K562 (cell line): ENCODE data around the gene FAM20C. TPM values are rescaled to one million over a fixed set of nuclear protein-coding genes. Genes with fewer than 3 reads are reported as not detected.

ENCODE experiments used
- ATAC-seq: fragments of 200-7000 bp; cut with Tn5 transposase; 3 replicates; pipeline ENCODE4 v1.9.1; 2020; ENCODE audit warnings: moderate library complexity
- BruUV-seq: library from RNA; stranded (reverse); fragments of 400-500 nt; replicated peaks from 2 replicates; lab custom pipeline; 2021; lab: Mats Ljungman, UMichigan
- CTCF ChIA-PET: fragments of 300-600 bp; formaldehyde crosslinking; extraction: SDS; loops from one replicate; lab custom pipeline; 2021; ENCODE audit warnings: low intra/inter-chr PET ratio; lab: Yijun Ruan, JAX
- POLR2A ChIA-PET: fragments of 300-600, 350-650 bp; sonication (Branson Sonifier 250); formaldehyde crosslinking; extraction: SDS; loops from one replicate; lab custom pipeline; 2021; ENCODE audit warnings: antibody characterized with exemption, inconsistent platforms; lab: Yijun Ruan, JAX
- DNase-seq, 4 experiments: peaks; one replicate each; pipeline versions ENCODE4 v3.0.0 to v3.0.0-alpha.2; 2011 to 2018; ENCODE audit warnings: low spot score in 3 of 4, mixed read lengths in 3 of 4; ENCODE audit errors: extremely low read depth in 1 of 4
- FAIRE-seq: peaks from 2 replicates; lab custom pipeline; 2011; peaks lifted over from hg19 to GRCh38; lab: Jason Lieb, UNC
- H2AFZ ChIP-seq: 2 replicates; pipeline ENCODE4 v1.6.0; 2011; ENCODE audit warnings: low read depth, low read length, control low read depth, inconsistent platforms
- H3K27ac ChIP-seq: fragments of 200-600 bp; 3 replicates; pipeline ENCODE4 v1.8.0; 2011; ENCODE audit warnings: low read depth, mild to moderate bottlenecking, control low read depth, inconsistent platforms, low read length, moderate library complexity, mixed read lengths; ENCODE audit errors: extremely low read depth
- H3K27me3 ChIP-seq, 2 experiments: fragments of 300-600 bp in 1 of 2; 2 replicates in 1 of 2; 3 replicates in 1 of 2; pipeline versions ENCODE4 v1.6.0 to v1.8.0; 2011; ENCODE audit warnings: inconsistent platforms in 2 of 2, low read length in 2 of 2, mild to moderate bottlenecking in 1 of 2, mixed read lengths in 1 of 2, moderate library complexity in 1 of 2; ENCODE audit not compliant: control insufficient read depth in 2 of 2, insufficient read depth in 2 of 2
- H3K36me3 ChIP-seq: fragments of 300-600 bp; 3 replicates; pipeline ENCODE4 v1.8.0; 2011; ENCODE audit warnings: mild to moderate bottlenecking, low read length, inconsistent platforms; ENCODE audit not compliant: control insufficient read depth, insufficient read depth
- H3K4me1 ChIP-seq, 2 experiments: fragments of 200-600 bp in 1 of 2; replicated peaks in 1 of 2; 2 replicates in 1 of 2; 3 replicates in 1 of 2; pipeline versions ENCODE4 v1.5.1 to v1.8.0; 2011; ENCODE audit warnings: inconsistent platforms in 2 of 2, low read length in 2 of 2, mild to moderate bottlenecking in 1 of 2, mixed read lengths in 1 of 2, moderate library complexity in 1 of 2; ENCODE audit not compliant: control insufficient read depth in 2 of 2, insufficient read depth in 2 of 2
- H3K4me2 ChIP-seq: 2 replicates; pipeline ENCODE4 v1.6.1; 2011; ENCODE audit warnings: low read length, control low read depth, inconsistent platforms, mixed read lengths; ENCODE audit not compliant: insufficient read depth
- H3K4me3 ChIP-seq: fragments of 200-600 bp; sonication (generic), shearing (Covaris generic); 2 replicates; pipeline ENCODE4 v1.5.1; 2016; ENCODE audit warnings: control low read depth, inconsistent platforms
- H3K79me2 ChIP-seq: fragments of 200-600 bp; 3 replicates; pipeline ENCODE4 v1.8.0; 2011; ENCODE audit warnings: low read length, inconsistent platforms; ENCODE audit not compliant: control insufficient read depth, insufficient read depth
- H3K9ac ChIP-seq, 2 experiments: 2 replicates each; pipeline versions ENCODE4 v1.6.0 to v1.6.1; 2011; ENCODE audit warnings: low read depth in 2 of 2, low read length in 2 of 2, control low read depth in 1 of 2, inconsistent platforms in 1 of 2, mild to moderate bottlenecking in 1 of 2, mixed read lengths in 1 of 2; ENCODE audit not compliant: insufficient read depth in 1 of 2
- H3K9me1 ChIP-seq: one replicate; pipeline ENCODE4 v1.6.0; 2011; ENCODE audit warnings: inconsistent platforms, mild to moderate bottlenecking, low read length, moderate library complexity; ENCODE audit not compliant: control insufficient read depth, insufficient read depth
- H3K9me3 ChIP-seq: replicated peaks from 2 replicates; pipeline ENCODE4 v1.5.1; 2011; ENCODE audit warnings: low read depth, low read length, inconsistent platforms; ENCODE audit not compliant: control insufficient read depth, insufficient read depth
- H4K20me1 ChIP-seq: replicated peaks from 2 replicates; pipeline ENCODE4 v1.6.1; 2011; ENCODE audit warnings: low read length, inconsistent platforms, mixed read lengths; ENCODE audit not compliant: control insufficient read depth, insufficient read depth
- KDM1A ChIP-seq, 2 experiments: fragments of 450-650 bp; IDR thresholded peaks; 2 replicates each; pipeline ENCODE4 v1.6.1; 2016; ENCODE audit warnings: mild to moderate bottlenecking in 2 of 2
- NR2C1 ChIP-seq, 2 experiments: fragments of 450-650 bp; IDR thresholded peaks; 2 replicates each; pipeline ENCODE4 v1.6.1; 2017; ENCODE audit warnings: mild to moderate bottlenecking in 2 of 2, antibody characterized with exemption in 1 of 2, inconsistent platforms in 1 of 2, missing compliant biosample characterization in 1 of 2, missing genetic modification characterization in 1 of 2
- PYGO2 ChIP-seq: fragments of 450-650 bp; IDR thresholded peaks from 2 replicates; pipeline ENCODE4 v1.6.1; 2016; ENCODE audit warnings: mild to moderate bottlenecking, missing genetic modification characterization, moderate library complexity, missing compliant biosample characterization
- TEAD2 ChIP-seq: fragments of 450-650 bp; IDR thresholded peaks from 2 replicates; pipeline ENCODE4 v1.6.1; 2016; ENCODE audit warnings: missing genetic modification characterization, control low read depth, missing compliant biosample characterization
- ZNF140 ChIP-seq: fragments of 250-450 bp; sonication (Bioruptor Pico); IDR thresholded peaks from 2 replicates; pipeline ENCODE4 v1.8.0; 2021; ENCODE audit warnings: moderate library complexity, mild to moderate bottlenecking, inconsistent platforms
- WGBS: fragments of 100-300 bp; shearing (Covaris generic); methylation state at CpG from one replicate; pipeline ENCODE4 v1.1.6; 2016; ENCODE audit warnings: low coverage, mixed read lengths; ENCODE audit not compliant: insufficient coverage; ENCODE audit errors: missing lambda C conversion rate; 5-methylcytosine and 5-hydroxymethylcytosine counted together
- in situ Hi-C: fragments of 300-500 bp; cut with MboI; formaldehyde crosslinking; loops from 4 replicates; pipeline ENCODE4 v1.15.0; 2018; ENCODE audit warnings: inconsistent platforms, mixed read lengths
- intact Hi-C: fragments of 100-400 bp; cut with micrococcal nuclease; formaldehyde crosslinking; loops from 2 replicates; pipeline ENCODE4 v1.14.2; 2022
- polyA plus RNA-seq, 8 experiments: library from polyadenylated mRNA; depleted of rRNA in 4 of 8; stranded (reverse) in 5 of 8; unstranded in 3 of 8; fragments of >200 nt; fragmentation: Nextera tagmentation in 2 of 8; fragmentation: Illumina TruSeq in 1 of 8; extraction: Ambion mirVana in 2 of 8; extraction: Trizol in 1 of 8; gene quantifications; 2 replicates each; pipeline versions ENCODE4 v1.2.1 to v1.2.3, GENCODE V29; 2011 to 2014; ENCODE audit warnings: inconsistent platforms in 1 of 8, missing spikeins in 1 of 8
- total RNA-seq, 7 experiments: library from RNA; depleted of rRNA in 6 of 7; stranded (reverse); fragments of >200 nt in 6 of 7; fragmentation: Illumina TruSeq in 2 of 7; extraction: Trizol in 2 of 7; gene quantifications; 2 replicates each; pipeline versions ENCODE4 v1.2.1 to v1.2.3, GENCODE V29; 2011 to 2021; ENCODE audit warnings: low replicate concordance in 1 of 7
- TF ChIP-seq, protein P1 (sequence below): fragments of 250-450 bp; sonication (Bioruptor Pico); IDR thresholded peaks from 2 replicates; pipeline ENCODE4 v1.8.0; 2021; ENCODE audit warnings: moderate library complexity, mild to moderate bottlenecking, inconsistent platforms
- TF ChIP-seq, protein P2 (sequence below): fragments of 200-800 bp; sonication (Bioruptor generic); IDR thresholded peaks from 2 replicates; pipeline ENCODE4 v1.6.1; 2016; ENCODE audit warnings: missing genetic modification characterization, missing compliant biosample characterization

Gene FAM20C
- total and polyA plus RNA-seq, 9 of the 15 experiments (the other 6 are each of a cell fraction or from before 2014, with no cell fraction given), result 0.09 TPM; not detected in 8

DNA sequence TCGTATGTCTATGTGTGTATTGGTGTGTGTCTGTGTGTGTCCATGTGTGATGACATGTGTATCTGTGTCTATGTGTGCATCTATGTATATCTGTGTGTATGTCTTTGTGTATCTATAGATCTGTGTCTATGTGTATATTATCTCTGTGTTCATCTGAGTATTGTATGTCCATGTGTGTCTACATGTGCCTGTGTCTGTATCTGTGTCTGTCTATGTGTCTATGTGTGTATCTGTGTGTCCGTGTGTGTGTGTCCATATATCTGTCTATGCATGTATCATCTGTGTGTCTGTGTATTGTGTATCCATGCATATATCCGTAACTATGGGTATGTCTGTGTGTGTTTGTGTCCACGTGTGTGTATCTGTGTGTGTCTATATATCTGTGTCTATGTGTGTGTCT, 2.7 kb upstream of the FAM20C start:
- H2AFZ ChIP-seq, result no peak overlapping the region
- ATAC-seq (no peak), DNase-seq (no peak), FAIRE-seq (no peak)
- H3K9me1 ChIP-seq, result peaks cover 1% of the 10 kb centered on the region
- POLR2A ChIA-PET, result no interaction called here
- H3K9ac ChIP-seq, result no peak overlapping the region
- CTCF ChIA-PET, result no interaction called here
- H3K4me3 ChIP-seq, result no peak overlapping the region
- H3K27me3 ChIP-seq, result peaks cover 59 to 84% of the 10 kb centered on the region in 2 experiments
- intact Hi-C loops, result no loop called here
- in situ Hi-C loops, result no loop called here
- no peak overlapping the region for H3K4me2 ChIP-seq
- peak in 1 of 2 experiments; percentile 32; a peak in 1 of 4 replicates for TF ChIP-seq KDM1A (IDR thresholded peaks at IDR 0.05)
- no peak for TF ChIP-seq PYGO2 (tag)
- TF ChIP-seq, protein P1, sequence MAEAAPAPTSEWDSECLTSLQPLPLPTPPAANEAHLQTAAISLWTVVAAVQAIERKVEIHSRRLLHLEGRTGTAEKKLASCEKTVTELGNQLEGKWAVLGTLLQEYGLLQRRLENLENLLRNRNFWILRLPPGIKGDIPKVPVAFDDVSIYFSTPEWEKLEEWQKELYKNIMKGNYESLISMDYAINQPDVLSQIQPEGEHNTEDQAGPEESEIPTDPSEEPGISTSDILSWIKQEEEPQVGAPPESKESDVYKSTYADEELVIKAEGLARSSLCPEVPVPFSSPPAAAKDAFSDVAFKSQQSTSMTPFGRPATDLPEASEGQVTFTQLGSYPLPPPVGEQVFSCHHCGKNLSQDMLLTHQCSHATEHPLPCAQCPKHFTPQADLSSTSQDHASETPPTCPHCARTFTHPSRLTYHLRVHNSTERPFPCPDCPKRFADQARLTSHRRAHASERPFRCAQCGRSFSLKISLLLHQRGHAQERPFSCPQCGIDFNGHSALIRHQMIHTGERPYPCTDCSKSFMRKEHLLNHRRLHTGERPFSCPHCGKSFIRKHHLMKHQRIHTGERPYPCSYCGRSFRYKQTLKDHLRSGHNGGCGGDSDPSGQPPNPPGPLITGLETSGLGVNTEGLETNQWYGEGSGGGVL (CRISPR knock-in tag), result no peak
- no peaks in the 10 kb centered on the region for H3K36me3 ChIP-seq
- no peaks in the 10 kb centered on the region for H3K79me2 ChIP-seq
- 4% methylated on average over 4 of the region's 4 CpGs for WGBS
- H3K9me3 ChIP-seq, result no peaks in the 10 kb centered on the region; the same call in 1 of the 2 replicates
- H4K20me1 ChIP-seq, result peaks cover 14% of the 10 kb centered on the region; the same call in 1 of the 2 replicates
- BruUV-seq, result no TSS peak
- H3K27ac ChIP-seq, result no peak overlapping the region
- peaks cover 0 to 57% of the 10 kb centered on the region in 2 experiments; a peak in 3 of 5 replicates for H3K4me1 ChIP-seq

GRCh38 chr7:190196-190595, 2.2 kb upstream of the FAM20C start:
- H3K9me1 ChIP-seq, result no peaks in the 10 kb centered on the region
- H3K4me1 ChIP-seq, result peaks cover 0 to 54% of the 10 kb centered on the region in 2 experiments; a peak in 3 of 5 replicates
- no peak for FAIRE-seq
- ChIA-PET POLR2A (no interaction called here), CTCF (no interaction called here)
- no peaks in the 10 kb centered on the region; the same call in 1 of the 2 replicates for H3K9me3 ChIP-seq
- peaks cover 59 to 84% of the 10 kb centered on the region in 2 experiments for H3K27me3 ChIP-seq
- ATAC-seq, result no peak
- DNase-seq, result no peak
- BruUV-seq, result no TSS peak
- no peak overlapping the region for H3K4me3 ChIP-seq
- H3K36me3 ChIP-seq, result no peaks in the 10 kb centered on the region
- no peak overlapping the region for H2AFZ ChIP-seq
- no peak overlapping the region for H3K4me2 ChIP-seq
- 6% methylated on average over 16 of the region's 21 CpGs for WGBS
- in situ Hi-C loops, result no loop called here
- H4K20me1 ChIP-seq, result peaks cover 14% of the 10 kb centered on the region; the same call in 1 of the 2 replicates
- no peaks in the 10 kb centered on the region for H3K79me2 ChIP-seq
- intact Hi-C loops, result no loop called here
- no peak overlapping the region for H3K27ac ChIP-seq
- H3K9ac ChIP-seq, result no peak overlapping the region
- TF ChIP-seq, protein P2, sequence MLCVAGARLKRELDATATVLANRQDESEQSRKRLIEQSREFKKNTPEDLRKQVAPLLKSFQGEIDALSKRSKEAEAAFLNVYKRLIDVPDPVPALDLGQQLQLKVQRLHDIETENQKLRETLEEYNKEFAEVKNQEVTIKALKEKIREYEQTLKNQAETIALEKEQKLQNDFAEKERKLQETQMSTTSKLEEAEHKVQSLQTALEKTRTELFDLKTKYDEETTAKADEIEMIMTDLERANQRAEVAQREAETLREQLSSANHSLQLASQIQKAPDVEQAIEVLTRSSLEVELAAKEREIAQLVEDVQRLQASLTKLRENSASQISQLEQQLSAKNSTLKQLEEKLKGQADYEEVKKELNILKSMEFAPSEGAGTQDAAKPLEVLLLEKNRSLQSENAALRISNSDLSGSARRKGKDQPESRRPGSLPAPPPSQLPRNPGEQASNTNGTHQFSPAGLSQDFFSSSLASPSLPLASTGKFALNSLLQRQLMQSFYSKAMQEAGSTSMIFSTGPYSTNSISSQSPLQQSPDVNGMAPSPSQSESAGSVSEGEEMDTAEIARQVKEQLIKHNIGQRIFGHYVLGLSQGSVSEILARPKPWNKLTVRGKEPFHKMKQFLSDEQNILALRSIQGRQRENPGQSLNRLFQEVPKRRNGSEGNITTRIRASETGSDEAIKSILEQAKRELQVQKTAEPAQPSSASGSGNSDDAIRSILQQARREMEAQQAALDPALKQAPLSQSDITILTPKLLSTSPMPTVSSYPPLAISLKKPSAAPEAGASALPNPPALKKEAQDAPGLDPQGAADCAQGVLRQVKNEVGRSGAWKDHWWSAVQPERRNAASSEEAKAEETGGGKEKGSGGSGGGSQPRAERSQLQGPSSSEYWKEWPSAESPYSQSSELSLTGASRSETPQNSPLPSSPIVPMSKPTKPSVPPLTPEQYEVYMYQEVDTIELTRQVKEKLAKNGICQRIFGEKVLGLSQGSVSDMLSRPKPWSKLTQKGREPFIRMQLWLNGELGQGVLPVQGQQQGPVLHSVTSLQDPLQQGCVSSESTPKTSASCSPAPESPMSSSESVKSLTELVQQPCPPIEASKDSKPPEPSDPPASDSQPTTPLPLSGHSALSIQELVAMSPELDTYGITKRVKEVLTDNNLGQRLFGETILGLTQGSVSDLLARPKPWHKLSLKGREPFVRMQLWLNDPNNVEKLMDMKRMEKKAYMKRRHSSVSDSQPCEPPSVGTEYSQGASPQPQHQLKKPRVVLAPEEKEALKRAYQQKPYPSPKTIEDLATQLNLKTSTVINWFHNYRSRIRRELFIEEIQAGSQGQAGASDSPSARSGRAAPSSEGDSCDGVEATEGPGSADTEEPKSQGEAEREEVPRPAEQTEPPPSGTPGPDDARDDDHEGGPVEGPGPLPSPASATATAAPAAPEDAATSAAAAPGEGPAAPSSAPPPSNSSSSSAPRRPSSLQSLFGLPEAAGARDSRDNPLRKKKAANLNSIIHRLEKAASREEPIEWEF (CRISPR knock-in tag), result no peak
- TF ChIP-seq TEAD2 (tag), result no peak
- no peak for TF ChIP-seq ZNF140 (CRISPR knock-in tag)
- TF ChIP-seq NR2C1 (IDR thresholded peaks at IDR 0.05), result no peak
- no peak for TF ChIP-seq NR2C1 (tag; IDR thresholded peaks at IDR 0.05)
